ENCODE measurements around the gene GPR146. TPM values are rescaled to one million over a fixed set of nuclear protein-coding genes. Genes with fewer than 3 reads are reported as not detected.
A peak's percentile ranks its signal among the peaks of the same experiment; 100 is the strongest.

Gene GPR146
- total and polyA plus RNA-seq, 2 donors (not counting 1 experiment from before 2014, with no cell fraction given), result 2.2 to 3.3 TPM

- H4K20me1 ChIP-seq (ENCODE audit: control insufficient read depth, extremely low read depth, insufficient read depth, low read length), result no peaks in the 10 kb centered on the region
Measured at GRCh38 chr7:1096156-1097119, 52.1 kb downstream of the GPR146 start.

DNA sequence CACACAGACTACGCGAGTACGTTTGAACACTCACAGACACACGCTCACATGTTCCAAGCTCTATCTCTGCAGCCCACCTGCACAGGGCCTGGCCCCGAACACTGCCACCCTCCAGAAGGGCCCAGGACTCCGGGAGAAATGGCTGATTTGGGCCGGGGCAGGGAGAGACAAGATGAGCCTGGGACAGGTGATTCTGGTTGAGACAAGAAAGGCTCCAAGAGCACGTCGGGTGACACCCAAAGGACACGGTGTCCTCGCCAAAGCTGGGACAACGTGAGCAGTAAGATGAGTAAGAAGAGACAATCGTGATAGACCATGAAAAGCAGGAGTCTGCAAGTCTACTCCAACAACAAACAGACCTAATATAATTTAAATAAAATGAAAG lies 52.8 kb downstream of the GPR146 start:
- H2AFZ ChIP-seq (ENCODE audit: low read length), result no peak overlapping the region
- H3K36me3 ChIP-seq (ENCODE audit: control insufficient read depth, insufficient read depth, low read length), result no peaks in the 10 kb centered on the region
- no peak overlapping the region for H3K9ac ChIP-seq (ENCODE audit: insufficient read depth, low read length)
- no peak overlapping the region for H3K4me3 ChIP-seq (replicated peaks in 1 of 4; ENCODE audit: control extremely low read depth in 1 of 4, insufficient read depth in 1 of 4, low read depth in 3 of 4, low read length in 4 of 4)
- H3K4me2 ChIP-seq (ENCODE audit: extremely low read depth, insufficient read depth, low read length), result no peak overlapping the region
- H3K9me3 ChIP-seq (ENCODE audit: control insufficient read depth, insufficient read depth, low read depth, low read length), result no peaks in the 10 kb centered on the region
- no peaks in the 10 kb centered on the region for H4K20me1 ChIP-seq (ENCODE audit: control insufficient read depth, extremely low read depth, insufficient read depth, low read length)
- no peak overlapping the region for H3K27ac ChIP-seq (ENCODE audit: insufficient read depth, low read length)
- no peaks in the 10 kb centered on the region for H3K4me1 ChIP-seq (ENCODE audit: control insufficient read depth, extremely low read depth, insufficient read depth, low read length)
- TF ChIP-seq, protein P1, sequence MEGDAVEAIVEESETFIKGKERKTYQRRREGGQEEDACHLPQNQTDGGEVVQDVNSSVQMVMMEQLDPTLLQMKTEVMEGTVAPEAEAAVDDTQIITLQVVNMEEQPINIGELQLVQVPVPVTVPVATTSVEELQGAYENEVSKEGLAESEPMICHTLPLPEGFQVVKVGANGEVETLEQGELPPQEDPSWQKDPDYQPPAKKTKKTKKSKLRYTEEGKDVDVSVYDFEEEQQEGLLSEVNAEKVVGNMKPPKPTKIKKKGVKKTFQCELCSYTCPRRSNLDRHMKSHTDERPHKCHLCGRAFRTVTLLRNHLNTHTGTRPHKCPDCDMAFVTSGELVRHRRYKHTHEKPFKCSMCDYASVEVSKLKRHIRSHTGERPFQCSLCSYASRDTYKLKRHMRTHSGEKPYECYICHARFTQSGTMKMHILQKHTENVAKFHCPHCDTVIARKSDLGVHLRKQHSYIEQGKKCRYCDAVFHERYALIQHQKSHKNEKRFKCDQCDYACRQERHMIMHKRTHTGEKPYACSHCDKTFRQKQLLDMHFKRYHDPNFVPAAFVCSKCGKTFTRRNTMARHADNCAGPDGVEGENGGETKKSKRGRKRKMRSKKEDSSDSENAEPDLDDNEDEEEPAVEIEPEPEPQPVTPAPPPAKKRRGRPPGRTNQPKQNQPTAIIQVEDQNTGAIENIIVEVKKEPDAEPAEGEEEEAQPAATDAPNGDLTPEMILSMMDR (conservative IDR thresholded peaks at IDR 0.05 in 1 of 2, IDR thresholded peaks at IDR 0.05 in 1 of 2; ENCODE audit: low read depth in 1 of 2, low read length in 2 of 2), result no peak
- no peak for TF ChIP-seq EZH2 (IDR thresholded peaks at IDR 0.05; ENCODE audit: low read length, missing control alignments)
- H3K79me2 ChIP-seq (ENCODE audit: control insufficient read depth, insufficient read depth, low read length), result no peaks in the 10 kb centered on the region
- no peaks in the 10 kb centered on the region for H3K27me3 ChIP-seq (ENCODE audit: control insufficient read depth, insufficient read depth, low read length)
- no peak for DNase-seq (ENCODE audit: low read depth in 2 of 2)

More at GRCh38 chr7:1096156-1097119, 52.1 kb downstream of the GPR146 start:
- Histone ChIP-seq H3K27ac (ENCODE audit: insufficient read depth, low read length) (no peak overlapping the region), H3K36me3 (ENCODE audit: control insufficient read depth, insufficient read depth, low read length) (peaks cover 2% of the 10 kb centered on the region), H3K4me2 (ENCODE audit: extremely low read depth, insufficient read depth, low read length) (no peak overlapping the region), H3K27me3 (ENCODE audit: control insufficient read depth, insufficient read depth, low read length) (no peaks in the 10 kb centered on the region), H3K4me3 (replicated peaks in 1 of 4; ENCODE audit: control extremely low read depth in 1 of 4, insufficient read depth in 1 of 4, low read depth in 3 of 4, low read length in 4 of 4) (no peak overlapping the region), H3K9me3 (ENCODE audit: control insufficient read depth, insufficient read depth, low read depth, low read length) (no peaks in the 10 kb centered on the region), H3K9ac (ENCODE audit: insufficient read depth, low read length) (no peak overlapping the region), H2AFZ (ENCODE audit: low read length) (no peak overlapping the region), H3K4me1 (ENCODE audit: control insufficient read depth, extremely low read depth, insufficient read depth, low read length) (no peaks in the 10 kb centered on the region), H3K79me2 (ENCODE audit: control insufficient read depth, insufficient read depth, low read length) (no peaks in the 10 kb centered on the region)
- TF ChIP-seq, protein P1 (conservative IDR thresholded peaks at IDR 0.05 in 1 of 2, IDR thresholded peaks at IDR 0.05 in 1 of 2; ENCODE audit: low read depth in 1 of 2, low read length in 2 of 2), result no peak
- TF ChIP-seq EZH2 (IDR thresholded peaks at IDR 0.05; ENCODE audit: low read length, missing control alignments), result no peak
- DNase-seq (ENCODE audit: low read depth in 2 of 2), result peak in 1 of 2 donors; percentile 29

- no peak overlapping the region for H3K9ac ChIP-seq (ENCODE audit: insufficient read depth, low read length)
- H3K4me3 ChIP-seq (replicated peaks in 1 of 4; ENCODE audit: control extremely low read depth in 1 of 4, insufficient read depth in 1 of 4, low read depth in 3 of 4, low read length in 4 of 4), result no peak overlapping the region
- H3K36me3 ChIP-seq (ENCODE audit: control insufficient read depth, insufficient read depth, low read length), result no peaks in the 10 kb centered on the region
- no peaks in the 10 kb centered on the region for H3K27me3 ChIP-seq (ENCODE audit: control insufficient read depth, insufficient read depth, low read length)
- H3K27ac ChIP-seq (ENCODE audit: insufficient read depth, low read length), result no peak overlapping the region
- H3K4me2 ChIP-seq (ENCODE audit: extremely low read depth, insufficient read depth, low read length), result no peak overlapping the region
- no peak for DNase-seq (ENCODE audit: low read depth in 2 of 2)
- no peak overlapping the region for H2AFZ ChIP-seq (ENCODE audit: low read length)
- no peaks in the 10 kb centered on the region for H3K9me3 ChIP-seq (ENCODE audit: control insufficient read depth, insufficient read depth, low read depth, low read length)
- H4K20me1 ChIP-seq (ENCODE audit: control insufficient read depth, extremely low read depth, insufficient read depth, low read length), result no peaks in the 10 kb centered on the region
- no peaks in the 10 kb centered on the region for H3K4me1 ChIP-seq (ENCODE audit: control insufficient read depth, extremely low read depth, insufficient read depth, low read length)
- no peaks in the 10 kb centered on the region for H3K79me2 ChIP-seq (ENCODE audit: control insufficient read depth, insufficient read depth, low read length)
- no peak for TF ChIP-seq EZH2 (IDR thresholded peaks at IDR 0.05; ENCODE audit: low read length, missing control alignments)
- TF ChIP-seq, protein P1 (conservative IDR thresholded peaks at IDR 0.05 in 1 of 2, IDR thresholded peaks at IDR 0.05 in 1 of 2; ENCODE audit: low read depth in 1 of 2, low read length in 2 of 2), result no peak
Measured at GRCh38 chr7:1098243-1099153, 54.2 kb downstream of the GPR146 start.
